OCI-LY1 (cell line): ENCODE results near the gene CCSAP.

ENCODE experiments used
- H2AFZ ChIP-seq: fragments of 200-600 bp; sonication (generic), shearing (Covaris generic); 2 replicates; pipeline ENCODE4 v1.6.0; 2014; ENCODE audit warnings: antibody characterized with exemption, mild to moderate bottlenecking, low read length
- H3F3A ChIP-seq: fragments of 200-600 bp; sonication (generic), shearing (Covaris generic); 2 replicates; pipeline ENCODE4 v1.6.0; 2014; ENCODE audit warnings: mild to moderate bottlenecking, antibody characterized with exemption, low read length, moderate library complexity; ENCODE audit not compliant: insufficient read depth
- H3K27ac ChIP-seq: fragments of 200-600 bp; sonication (generic); 2 replicates; pipeline ENCODE4 v1.5.1; 2014; ENCODE audit warnings: low read length, mixed run types, mild to moderate bottlenecking, low read depth; ENCODE audit not compliant: poor library complexity, severe bottlenecking
- H3K27me3 ChIP-seq: fragments of 200-600 bp; sonication (generic); 2 replicates; pipeline ENCODE4 v1.6.0; 2014; ENCODE audit warnings: antibody characterized with exemption, mild to moderate bottlenecking, low read length, moderate library complexity; ENCODE audit not compliant: insufficient read depth
- H3K36me3 ChIP-seq: fragments of 200-600 bp; sonication (generic); 2 replicates; pipeline ENCODE4 v1.6.1; 2014; ENCODE audit warnings: mild to moderate bottlenecking, antibody characterized with exemption, low read length, moderate library complexity, mixed read lengths; ENCODE audit not compliant: insufficient read depth
- H3K4me1 ChIP-seq: fragments of 200-600 bp; sonication (generic); 2 replicates; pipeline ENCODE4 v1.5.1; 2014; ENCODE audit warnings: mild to moderate bottlenecking, low read length, moderate library complexity; ENCODE audit not compliant: insufficient read depth, severe bottlenecking
- H3K4me2 ChIP-seq: fragments of 200-600 bp; sonication (generic), shearing (Covaris generic); 2 replicates; pipeline ENCODE4 v1.6.1; 2014; ENCODE audit warnings: low read length
- H3K4me3 ChIP-seq: fragments of 200-600 bp; sonication (generic); 2 replicates; pipeline ENCODE4 v1.5.1; 2014; ENCODE audit warnings: low read length, low read depth, mild to moderate bottlenecking, mixed read lengths; ENCODE audit not compliant: poor library complexity, severe bottlenecking
- H3K79me2 ChIP-seq: fragments of 200-600 bp; shearing (Covaris generic); 2 replicates; pipeline ENCODE4 v1.6.1; 2016; ENCODE audit warnings: mixed run types, low read length, mixed read lengths; ENCODE audit not compliant: insufficient read depth
- H3K9ac ChIP-seq: fragments of 200-600 bp; sonication (generic), shearing (Covaris generic); 2 replicates; pipeline ENCODE4 v1.6.1; 2014; ENCODE audit warnings: mild to moderate bottlenecking, low read length, mixed read lengths
- H3K9me2 ChIP-seq: fragments of 200-600 bp; sonication (generic), shearing (Covaris generic); 2 replicates; pipeline ENCODE4 v1.6.1; 2014; ENCODE audit warnings: low read depth, mild to moderate bottlenecking, low read length, mixed read lengths
- H3K9me3 ChIP-seq: fragments of 200-600 bp; shearing (Covaris generic); 2 replicates; pipeline ENCODE4 v1.6.1; 2014; ENCODE audit warnings: low read length, mixed read lengths
- H4K20me1 ChIP-seq: fragments of 200-600 bp; sonication (generic), shearing (Covaris generic); 2 replicates; pipeline ENCODE4 v1.6.0; 2016; ENCODE audit warnings: mild to moderate bottlenecking, low read length; ENCODE audit not compliant: insufficient read depth
- EZH2 ChIP-seq: fragments of 200-600 bp; sonication (generic), shearing (Covaris generic); IDR thresholded peaks from 2 replicates; pipeline ENCODE4 v1.8.0; 2017; ENCODE audit warnings: borderline replicate concordance, mixed run types, mild to moderate bottlenecking, antibody characterized with exemption, low read length, moderate library complexity, mixed read lengths
- TF ChIP-seq, protein P1 (sequence below): fragments of 200-600 bp; sonication (generic), shearing (Covaris generic); IDR thresholded peaks from 2 replicates; pipeline ENCODE4 v1.5.1; 2017; ENCODE audit warnings: mild to moderate bottlenecking, antibody characterized with exemption, low read length, moderate library complexity, mixed read lengths

CCSAP gene

DNA sequence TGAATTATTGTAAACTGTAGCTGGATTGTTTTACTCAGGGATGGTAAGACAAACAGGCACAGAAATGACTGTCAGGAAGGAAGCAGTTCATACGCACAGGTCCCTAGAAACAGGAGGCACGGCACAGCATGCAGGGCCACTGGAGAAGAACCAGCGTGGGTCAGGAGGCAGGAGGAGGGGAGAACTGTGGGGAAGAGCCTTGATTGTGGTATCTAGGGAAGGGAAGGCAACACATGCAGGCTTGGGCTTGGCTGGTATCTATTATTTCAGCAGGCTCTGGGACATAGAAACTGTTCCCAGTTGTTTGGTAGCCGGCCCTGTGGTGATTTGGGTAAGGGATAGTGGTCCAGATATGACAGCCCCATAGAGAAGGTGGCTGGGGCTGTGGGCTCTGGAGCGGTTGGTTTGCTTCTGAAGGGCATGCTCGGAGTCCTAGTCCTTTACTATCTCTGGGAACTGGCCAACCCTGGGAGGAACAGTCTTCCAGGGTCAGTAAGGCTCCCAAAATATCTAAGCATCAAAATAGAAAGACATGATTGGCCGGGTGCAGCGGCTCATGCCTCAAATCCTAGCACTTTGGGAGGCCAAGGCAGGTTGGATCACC is 43.1 kb upstream of the CCSAP start:
- H2AFZ ChIP-seq: no peak overlapping the region
- TF ChIP-seq EZH2: no peak
- TF ChIP-seq, protein P1, sequence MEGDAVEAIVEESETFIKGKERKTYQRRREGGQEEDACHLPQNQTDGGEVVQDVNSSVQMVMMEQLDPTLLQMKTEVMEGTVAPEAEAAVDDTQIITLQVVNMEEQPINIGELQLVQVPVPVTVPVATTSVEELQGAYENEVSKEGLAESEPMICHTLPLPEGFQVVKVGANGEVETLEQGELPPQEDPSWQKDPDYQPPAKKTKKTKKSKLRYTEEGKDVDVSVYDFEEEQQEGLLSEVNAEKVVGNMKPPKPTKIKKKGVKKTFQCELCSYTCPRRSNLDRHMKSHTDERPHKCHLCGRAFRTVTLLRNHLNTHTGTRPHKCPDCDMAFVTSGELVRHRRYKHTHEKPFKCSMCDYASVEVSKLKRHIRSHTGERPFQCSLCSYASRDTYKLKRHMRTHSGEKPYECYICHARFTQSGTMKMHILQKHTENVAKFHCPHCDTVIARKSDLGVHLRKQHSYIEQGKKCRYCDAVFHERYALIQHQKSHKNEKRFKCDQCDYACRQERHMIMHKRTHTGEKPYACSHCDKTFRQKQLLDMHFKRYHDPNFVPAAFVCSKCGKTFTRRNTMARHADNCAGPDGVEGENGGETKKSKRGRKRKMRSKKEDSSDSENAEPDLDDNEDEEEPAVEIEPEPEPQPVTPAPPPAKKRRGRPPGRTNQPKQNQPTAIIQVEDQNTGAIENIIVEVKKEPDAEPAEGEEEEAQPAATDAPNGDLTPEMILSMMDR: no peak
- H3K9me2 ChIP-seq: no peaks in the 10 kb centered on the region
- H3K9ac ChIP-seq: no peak overlapping the region
- H3K9me3 ChIP-seq: no peaks in the 10 kb centered on the region
- no peaks in the 10 kb centered on the region for H3K36me3 ChIP-seq
- H3K4me3 ChIP-seq: no peak overlapping the region
- no peaks in the 10 kb centered on the region for H4K20me1 ChIP-seq
- H3K4me1 ChIP-seq: no peaks in the 10 kb centered on the region
- no peaks in the 10 kb centered on the region; the same call in 1 of the 2 replicates for H3K27me3 ChIP-seq
- no peak overlapping the region for H3K4me2 ChIP-seq
- no peak overlapping the region for H3K27ac ChIP-seq
- no peaks in the 10 kb centered on the region for H3K79me2 ChIP-seq
- no peaks in the 10 kb centered on the region for H3F3A ChIP-seq

DNA sequence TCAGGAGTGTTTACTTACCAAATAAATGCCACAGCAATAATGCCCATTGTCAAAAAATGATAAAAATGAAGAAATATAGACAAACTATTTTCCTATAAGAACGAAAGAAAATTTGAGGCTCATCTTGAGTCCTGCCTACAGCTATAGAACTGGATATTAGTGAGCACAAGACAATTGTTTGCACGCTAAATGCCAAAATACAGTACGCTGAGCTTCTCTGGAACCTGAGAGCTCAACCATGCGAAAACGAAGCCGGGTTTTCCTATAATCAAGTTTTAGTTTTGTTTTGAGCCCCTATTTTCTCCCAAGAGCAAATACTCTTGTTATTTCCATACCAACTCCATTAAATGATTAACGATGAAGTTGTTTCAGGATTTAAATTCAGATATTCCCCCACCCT is 42.0 kb upstream of the CCSAP start:
- H3K9me2 ChIP-seq: no peaks in the 10 kb centered on the region
- no peak for TF ChIP-seq EZH2
- TF ChIP-seq, protein P1: no peak
- no peak overlapping the region for H3K27ac ChIP-seq
- no peaks in the 10 kb centered on the region for H3K79me2 ChIP-seq
- H3K9ac ChIP-seq: no peak overlapping the region
- no peak overlapping the region for H3K4me3 ChIP-seq
- no peaks in the 10 kb centered on the region; the same call in 1 of the 2 replicates for H3K27me3 ChIP-seq
- H2AFZ ChIP-seq: no peak overlapping the region
- H3K36me3 ChIP-seq: no peaks in the 10 kb centered on the region
- no peaks in the 10 kb centered on the region for H3K4me1 ChIP-seq
- H3F3A ChIP-seq: no peaks in the 10 kb centered on the region
- no peak overlapping the region for H3K4me2 ChIP-seq
- no peaks in the 10 kb centered on the region for H3K9me3 ChIP-seq
- no peaks in the 10 kb centered on the region for H4K20me1 ChIP-seq

DNA sequence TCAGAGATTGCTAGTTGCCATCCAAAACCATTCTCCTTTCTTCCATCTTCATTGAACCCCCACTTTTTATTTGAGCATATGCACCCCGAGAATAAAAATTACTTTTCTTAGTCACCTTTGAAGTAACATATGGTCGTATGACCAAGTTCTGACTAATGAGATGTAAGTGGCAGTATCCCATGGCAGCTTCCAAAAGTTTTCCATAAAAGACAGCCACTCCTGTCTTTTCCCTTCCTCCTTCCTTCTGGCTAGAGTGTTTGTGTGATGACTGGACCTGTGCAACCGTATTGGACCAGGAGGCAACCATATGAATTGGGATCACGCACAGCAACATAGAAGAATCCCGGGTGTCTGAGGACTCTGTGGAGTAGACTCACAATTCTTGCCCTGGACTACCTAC is 41.1 kb upstream of the CCSAP start:
- no peak overlapping the region for H3K9ac ChIP-seq
- no peak for TF ChIP-seq EZH2
- TF ChIP-seq, protein P1: no peak
- no peaks in the 10 kb centered on the region for H3K9me3 ChIP-seq
- no peak overlapping the region for H3K4me3 ChIP-seq
- no peaks in the 10 kb centered on the region for H3K4me1 ChIP-seq
- no peak overlapping the region for H3K4me2 ChIP-seq
- no peaks in the 10 kb centered on the region for H3K79me2 ChIP-seq
- H3F3A ChIP-seq: no peaks in the 10 kb centered on the region
- H4K20me1 ChIP-seq: no peaks in the 10 kb centered on the region
- H3K36me3 ChIP-seq: no peaks in the 10 kb centered on the region
- H2AFZ ChIP-seq: no peak overlapping the region
- H3K27ac ChIP-seq: no peak overlapping the region
- no peaks in the 10 kb centered on the region for H3K9me2 ChIP-seq
- no peaks in the 10 kb centered on the region for H3K27me3 ChIP-seq
